Activated CD8-positive, alpha-beta T cell treated with anti-CD3 and anti-CD28 coated beads for 36 hours (primary cell): ENCODE measurements around the gene RMI2. TPM values are rescaled to one million over a fixed set of nuclear protein-coding genes. Genes with fewer than 3 reads are reported as not detected.

Experiments used
- ATAC-seq: fragments of 200-7000 bp; cut with Tn5 transposase; one replicate; pipeline ENCODE4 v1.10.0; 2021; ENCODE audit warnings: mild to moderate bottlenecking, moderate library complexity
- CTCF ChIA-PET: fragments of 350-600 bp; sonication (Branson Sonifier 250); formaldehyde crosslinking; loops from one replicate; lab custom pipeline; 2021; ENCODE audit warnings: antibody characterized with exemption; lab: Charles Lee
- POLR2A ChIA-PET: fragments of 350-600 bp; sonication (Branson Sonifier 250); formaldehyde crosslinking; loops from one replicate; lab custom pipeline; 2021; ENCODE audit warnings: antibody characterized with exemption; lab: Charles Lee
- DNase-seq: peaks from one replicate; pipeline ENCODE4 v3.0.0-alpha.2; 2020
- H3K27ac Mint-ChIP-seq: one replicate; pipeline ENCODE4 v1.8.0; 2021; ENCODE audit warnings: mild to moderate bottlenecking, mixed read lengths
- H3K27me3 Mint-ChIP-seq: one replicate; pipeline ENCODE4 v1.8.0; 2021; ENCODE audit warnings: mixed read lengths
- H3K36me3 Mint-ChIP-seq: one replicate; pipeline ENCODE4 v1.8.0; 2021; ENCODE audit warnings: low read depth, mixed read lengths
- H3K4me1 Mint-ChIP-seq: one replicate; pipeline ENCODE4 v1.8.0; 2021; ENCODE audit warnings: low read depth, mixed read lengths
- H3K4me3 Mint-ChIP-seq: one replicate; pipeline ENCODE4 v1.8.0; 2021; ENCODE audit warnings: mild to moderate bottlenecking, moderate library complexity, mixed read lengths
- H3K9me3 Mint-ChIP-seq: one replicate; pipeline ENCODE4 v1.8.0; 2021; ENCODE audit warnings: mixed read lengths
- intact Hi-C: fragments of 100-400 bp; cut with micrococcal nuclease; formaldehyde crosslinking; loops from one replicate; pipeline ENCODE4 v1.10.0; 2022
- total RNA-seq, 2 experiments: library from RNA; stranded (reverse); gene quantifications; one replicate each; pipeline ENCODE4 v1.2.3, GENCODE V29; 2021
- TF ChIP-seq, protein P1 (sequence below): fragments of 200-600 bp; IDR thresholded peaks from one replicate; pipeline ENCODE4 v1.8.0; 2022; ENCODE audit warnings: antibody characterized with exemption, mild to moderate bottlenecking

The RMI2 gene
- total RNA-seq, 2 experiments from 2014 or later, result 53.1 to 57.7 TPM

GRCh38 chr16:11350921-11351335 is 5.7 kb downstream of the RMI2 start:
- ATAC-seq (no peak), DNase-seq (no peak)
- H3K4me1 Mint-ChIP-seq, result peaks cover 69% of the 10 kb centered on the region
- H3K27me3 Mint-ChIP-seq, result no peaks in the 10 kb centered on the region
- H3K9me3 Mint-ChIP-seq, result peaks cover 3% of the 10 kb centered on the region
- no peak overlapping the region for H3K4me3 Mint-ChIP-seq
- TF ChIP-seq, protein P1, sequence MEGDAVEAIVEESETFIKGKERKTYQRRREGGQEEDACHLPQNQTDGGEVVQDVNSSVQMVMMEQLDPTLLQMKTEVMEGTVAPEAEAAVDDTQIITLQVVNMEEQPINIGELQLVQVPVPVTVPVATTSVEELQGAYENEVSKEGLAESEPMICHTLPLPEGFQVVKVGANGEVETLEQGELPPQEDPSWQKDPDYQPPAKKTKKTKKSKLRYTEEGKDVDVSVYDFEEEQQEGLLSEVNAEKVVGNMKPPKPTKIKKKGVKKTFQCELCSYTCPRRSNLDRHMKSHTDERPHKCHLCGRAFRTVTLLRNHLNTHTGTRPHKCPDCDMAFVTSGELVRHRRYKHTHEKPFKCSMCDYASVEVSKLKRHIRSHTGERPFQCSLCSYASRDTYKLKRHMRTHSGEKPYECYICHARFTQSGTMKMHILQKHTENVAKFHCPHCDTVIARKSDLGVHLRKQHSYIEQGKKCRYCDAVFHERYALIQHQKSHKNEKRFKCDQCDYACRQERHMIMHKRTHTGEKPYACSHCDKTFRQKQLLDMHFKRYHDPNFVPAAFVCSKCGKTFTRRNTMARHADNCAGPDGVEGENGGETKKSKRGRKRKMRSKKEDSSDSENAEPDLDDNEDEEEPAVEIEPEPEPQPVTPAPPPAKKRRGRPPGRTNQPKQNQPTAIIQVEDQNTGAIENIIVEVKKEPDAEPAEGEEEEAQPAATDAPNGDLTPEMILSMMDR, result no peak
- CTCF ChIA-PET, result interaction anchor here (2.2 kb wide), 1 partner anchor 387 kb away, joined by 7 read pairs; no protein-coding TSS in a partner anchor
- POLR2A ChIA-PET, result interaction anchor here (0.6 to 2.3 kb wide), 2 partner anchors 66 to 98 kb away, joined by 3 to 6 read pairs; no protein-coding TSS in a partner anchor
- H3K36me3 Mint-ChIP-seq, result peaks cover 51% of the 10 kb centered on the region
- H3K27ac Mint-ChIP-seq, result no peak overlapping the region
- intact Hi-C loops, result loop anchor here (5.0 kb wide), 1 partner anchor 39 kb away; no protein-coding TSS in a partner anchor

- Mint-ChIP-seq H3K9me3 (peaks cover 3% of the 10 kb centered on the region), H3K4me3 (no peak overlapping the region), H3K27ac (no peak overlapping the region), H3K36me3 (peaks cover 41% of the 10 kb centered on the region), H3K4me1 (peaks cover 75% of the 10 kb centered on the region), H3K27me3 (peaks cover 2% of the 10 kb centered on the region)
- ChIA-PET CTCF (interaction anchor here (1.0 to 7.1 kb wide), 5 partner anchors 18 to 388 kb away, joined by 3 to 88 read pairs (median 13); partner anchors contain the start of gene SOCS1), POLR2A (interaction anchor here (0.9 to 3.7 kb wide), 11 partner anchors 20 to 240 kb away, joined by 3 to 57 read pairs (median 6); partner anchors contain the start of gene SOCS1)
- intact Hi-C loops, result loop anchor here (5.0 kb wide), 1 partner anchor 41 kb away; no protein-coding TSS in a partner anchor
- ATAC-seq, result no peak
- TF ChIP-seq, protein P1, result no peak
- DNase-seq, result no peak
These were observed 7.9 kb downstream of the RMI2 start for GRCh38 chr16:11353158-11353557.

- TF ChIP-seq, protein P1, result no peak
- peaks cover 31% of the 10 kb centered on the region for H3K36me3 Mint-ChIP-seq
- H3K4me3 Mint-ChIP-seq, result peak overlapping the region; percentile 44
- ATAC-seq (peak; percentile 54), DNase-seq (no peak)
- CTCF ChIA-PET, result interaction anchor here (0.8 to 7.1 kb wide), 19 partner anchors 10 to 389 kb away, joined by 3 to 88 read pairs (median 4); partner anchors contain the start of gene SOCS1
- POLR2A ChIA-PET, result interaction anchor here (0.9 to 3.7 kb wide), 14 partner anchors 8 to 367 kb away, joined by 3 to 57 read pairs (median 4); partner anchors contain the start of genes RMI2 and SOCS1
- peaks cover 67% of the 10 kb centered on the region for H3K4me1 Mint-ChIP-seq
- H3K27ac Mint-ChIP-seq, result peak overlapping the region; percentile 92
- H3K27me3 Mint-ChIP-seq, result peaks cover 7% of the 10 kb centered on the region
- H3K9me3 Mint-ChIP-seq, result peaks cover 3% of the 10 kb centered on the region
- intact Hi-C loops, result loop anchor here (2.0 to 5.0 kb wide), 2 partner anchors 42 to 98 kb away; partner anchors contain the start of gene SOCS1
These were observed 9.1 kb downstream of the RMI2 start for GRCh38 chr16:11354407-11354732.

DNA sequence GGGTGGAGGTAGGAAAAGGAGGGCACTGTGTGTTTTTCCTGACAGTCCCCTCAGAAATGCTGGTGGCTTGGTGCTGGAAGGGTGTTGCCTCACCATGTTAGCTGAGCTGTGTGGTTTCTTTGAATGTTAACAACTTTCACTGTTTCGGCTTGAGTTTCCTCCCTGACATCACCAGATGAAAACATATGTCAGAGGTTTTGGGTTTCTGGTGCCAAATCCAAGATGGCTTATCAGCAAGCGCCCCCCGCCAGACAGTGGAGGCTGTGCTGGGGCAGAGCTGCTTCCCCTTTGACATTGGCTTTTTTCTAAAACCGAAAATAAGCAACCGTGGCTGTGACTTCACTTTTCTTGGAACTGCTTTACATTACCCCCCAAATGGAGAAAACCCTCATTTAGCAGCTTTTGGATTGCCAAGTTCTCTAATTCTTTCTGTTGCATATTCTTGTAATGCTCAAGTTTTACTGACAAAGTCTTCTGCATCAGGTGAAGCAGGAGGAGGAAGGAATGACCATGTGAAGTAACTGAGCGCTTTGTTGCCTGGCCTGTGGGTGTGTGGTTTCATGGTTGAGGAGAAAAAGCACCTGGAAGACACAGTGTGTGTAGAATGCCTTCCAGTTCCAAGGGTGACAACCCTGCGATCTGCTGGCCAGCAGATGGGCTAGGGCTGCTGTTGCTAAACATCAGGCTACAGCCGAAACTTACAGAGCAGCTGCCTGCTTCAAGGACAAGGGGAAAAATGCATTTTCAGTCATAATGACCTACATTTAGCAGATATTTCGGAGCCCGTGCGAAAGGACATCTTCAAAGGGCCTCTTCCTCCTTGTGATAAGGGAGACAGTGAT is 9.7 kb downstream of the RMI2 start:
- ATAC-seq, result peak; percentile 91
- TF ChIP-seq, protein P1, result no peak
- intact Hi-C loops, result loop anchor here (2.0 to 5.0 kb wide), 3 partner anchors 43 to 383 kb away; partner anchors contain the start of gene SOCS1

More for the DNA sequence above, 9.7 kb downstream of the RMI2 start:
- Mint-ChIP-seq H3K4me1 (peaks cover 61% of the 10 kb centered on the region), H3K4me3 (peak overlapping the region; percentile 44), H3K36me3 (peaks cover 31% of the 10 kb centered on the region), H3K9me3 (peaks cover 3% of the 10 kb centered on the region), H3K27ac (peak overlapping the region; percentile 92), H3K27me3 (peaks cover 9% of the 10 kb centered on the region)
- ChIA-PET POLR2A (interaction anchor here (0.9 to 3.7 kb wide), 16 partner anchors 9 to 368 kb away, joined by 3 to 57 read pairs (median 4); partner anchors contain the start of genes RMI2 and SOCS1), CTCF (interaction anchor here (0.8 to 7.1 kb wide), 19 partner anchors 10 to 390 kb away, joined by 3 to 88 read pairs (median 4); partner anchors contain the start of gene SOCS1)
- peak; percentile 95 for DNase-seq
